HEK293T (cell line): ENCODE measurements around the gene ZNF483.
"Not testable (repeated sequence)": the region's sequence is repeated elsewhere in the genome, so short reads cannot be mapped to it uniquely, and the experiment has no call there.

Source experiments
- ARNT ChIP-seq: fragments of 450-650 bp; IDR thresholded peaks from 2 replicates; pipeline ENCODE4 v1.6.1; 2017; ENCODE audit warnings: mild to moderate bottlenecking
- BHLHE40 ChIP-seq: fragments of 450-650 bp; IDR thresholded peaks from 2 replicates; pipeline ENCODE4 v1.6.1; 2016; ENCODE audit warnings: mild to moderate bottlenecking, moderate library complexity, borderline replicate concordance
- CTBP1 ChIP-seq: fragments of 450-650 bp; IDR thresholded peaks from 2 replicates; pipeline ENCODE4 v1.6.1; 2016; ENCODE audit warnings: borderline replicate concordance
- FOXK2 ChIP-seq: fragments of 450-650 bp; IDR thresholded peaks from 2 replicates; pipeline ENCODE4 v1.6.1; 2016; ENCODE audit warnings: mild to moderate bottlenecking
- FOXM1 ChIP-seq: fragments of 450-650 bp; IDR thresholded peaks from 2 replicates; pipeline ENCODE4 v1.6.1; 2017; ENCODE audit warnings: mild to moderate bottlenecking, borderline replicate concordance
- HDGF ChIP-seq: fragments of 450-650 bp; IDR thresholded peaks from 2 replicates; pipeline ENCODE4 v1.6.1; 2017; ENCODE audit warnings: antibody characterized with exemption, borderline replicate concordance
- L3MBTL2 ChIP-seq: fragments of 450-650 bp; conservative IDR thresholded peaks from 2 replicates; pipeline ENCODE4 v1.6.1; 2016; ENCODE audit warnings: mild to moderate bottlenecking
- LEF1 ChIP-seq: fragments of 450-650 bp; IDR thresholded peaks from 2 replicates; pipeline ENCODE4 v1.6.1; 2017; ENCODE audit warnings: mild to moderate bottlenecking, borderline replicate concordance
- NFRKB ChIP-seq: fragments of 450-650 bp; IDR thresholded peaks from 2 replicates; pipeline ENCODE4 v1.6.1; 2016; ENCODE audit warnings: mild to moderate bottlenecking, moderate library complexity
- SUZ12 ChIP-seq: fragments of 450-650 bp; IDR thresholded peaks from 2 replicates; pipeline ENCODE4 v1.6.1; 2016; ENCODE audit warnings: mild to moderate bottlenecking
- TARDBP ChIP-seq: fragments of 450-650 bp; IDR thresholded peaks from 2 replicates; pipeline ENCODE4 v1.6.1; 2016

- not testable (repeated sequence) for TF ChIP-seq ARNT, HDGF, FOXM1, CTBP1, SUZ12, L3MBTL2, FOXK2, BHLHE40, NFRKB, TARDBP, LEF1
Measured at GRCh38 chr9:111497196-111497595, 27.8 kb upstream of the ZNF483 start.
